H1 (cell line): ENCODE measurements around the gene MRTFB. TPM values are rescaled to one million over a fixed set of nuclear protein-coding genes. Genes with fewer than 3 reads are reported as not detected.

Source experiments
- ASH2L ChIP-seq: fragments of 200-600, 300-600 bp; sonication (generic); IDR thresholded peaks from one replicate; pipeline ENCODE4 v1.7.1; 2017; ENCODE audit warnings: low read length
- BCL11A ChIP-seq, 2 experiments: IDR thresholded peaks; one replicate each; pipeline ENCODE4 v1.6.1; 2011; ENCODE audit warnings: low read depth in 2 of 2, low read length in 2 of 2, mild to moderate bottlenecking in 2 of 2
- CEBPB ChIP-seq: IDR thresholded peaks from 2 replicates; pipeline ENCODE4 v1.6.1; 2012; ENCODE audit warnings: low read depth, low read length
- CHD2 ChIP-seq: IDR thresholded peaks from 2 replicates; pipeline ENCODE4 v1.6.1; 2012; ENCODE audit warnings: low read length, improper control_type of control experiment
- CTBP2 ChIP-seq: IDR thresholded peaks from 2 replicates; pipeline ENCODE4 v1.7.0; 2011; ENCODE audit warnings: borderline replicate concordance, mild to moderate bottlenecking, moderate library complexity, mixed read lengths, low read length; ENCODE audit not compliant: insufficient read depth, insufficient read length
- E2F6 ChIP-seq: IDR thresholded peaks from 2 replicates; pipeline ENCODE4 v1.6.1; 2012; ENCODE audit warnings: inconsistent platforms
- EGR1 ChIP-seq: IDR thresholded peaks from 2 replicates; pipeline ENCODE4 v1.6.1; 2011; ENCODE audit warnings: low read depth, low read length, borderline replicate concordance
- GTF2F1 ChIP-seq: IDR thresholded peaks from 2 replicates; pipeline ENCODE4 v1.6.1; 2012; ENCODE audit warnings: low read depth, low read length, improper control_type of control experiment, borderline replicate concordance
- HDAC2 ChIP-seq, 2 experiments: fragments of 300-600 bp in 1 of 2; sonication (generic) in 1 of 2; IDR thresholded peaks; 2 replicates each; pipeline ENCODE4 v1.6.1; 2011 to 2012; ENCODE audit warnings: low read depth in 2 of 2, low read length in 2 of 2, mild to moderate bottlenecking in 2 of 2, moderate library complexity in 2 of 2, borderline replicate concordance in 1 of 2, inconsistent platforms in 1 of 2
- JUN ChIP-seq: IDR thresholded peaks from 2 replicates; pipeline ENCODE4 v1.6.1; 2011; ENCODE audit warnings: low read depth, mild to moderate bottlenecking, improper control_type of control experiment, low read length
- JUND ChIP-seq: IDR thresholded peaks from 2 replicates; pipeline ENCODE4 v1.6.1; 2011; ENCODE audit warnings: mild to moderate bottlenecking, improper control_type of control experiment, low read length
- KDM4A ChIP-seq: IDR thresholded peaks from one replicate; pipeline ENCODE4 v1.7.1; 2012; ENCODE audit warnings: low read depth, mild to moderate bottlenecking, moderate library complexity, low read length, inconsistent platforms; ENCODE audit not compliant: severe bottlenecking
- POLR2A ChIP-seq, 2 experiments: IDR thresholded peaks; 1 replicate in 1 of 2; 2 replicates in 1 of 2; pipeline ENCODE4 v1.6.1; 2011; ENCODE audit warnings: low read depth in 2 of 2, low read length in 2 of 2, mild to moderate bottlenecking in 2 of 2; ENCODE audit errors: control extremely low read depth in 1 of 2
- POU5F1 ChIP-seq: IDR thresholded peaks from 2 replicates; pipeline ENCODE4 v1.6.1; 2011; ENCODE audit warnings: low read depth, mild to moderate bottlenecking, low read length, moderate library complexity
- RAD21 ChIP-seq, 2 experiments: IDR thresholded peaks in 1 of 2; conservative IDR thresholded peaks in 1 of 2; 2 replicates each; pipeline ENCODE4 v1.6.1; 2011; ENCODE audit warnings: low read depth in 2 of 2, low read length in 2 of 2, improper control_type of control experiment in 1 of 2, inconsistent platforms in 1 of 2, mild to moderate bottlenecking in 1 of 2, moderate library complexity in 1 of 2
- SAP30 ChIP-seq: fragments of 300-600 bp; sonication (generic); IDR thresholded peaks from 2 replicates; pipeline ENCODE4 v1.7.1; 2012; ENCODE audit warnings: low read length, moderate library complexity, mild to moderate bottlenecking, inconsistent platforms; ENCODE audit not compliant: insufficient read depth, insufficient replicate concordance
- SIX5 ChIP-seq: IDR thresholded peaks from 2 replicates; pipeline ENCODE4 v1.6.1; 2011; ENCODE audit warnings: mild to moderate bottlenecking, low read depth, low read length
- SP1 ChIP-seq: IDR thresholded peaks from 2 replicates; pipeline ENCODE4 v1.6.1; 2011; ENCODE audit warnings: low read depth, low read length
- TAF1 ChIP-seq: IDR thresholded peaks from 2 replicates; pipeline ENCODE4 v1.6.1; 2011; ENCODE audit warnings: mild to moderate bottlenecking, low read depth, low read length
- TCF12 ChIP-seq: IDR thresholded peaks from 2 replicates; pipeline ENCODE4 v1.6.1; 2011; ENCODE audit warnings: low read depth, mild to moderate bottlenecking, low read length
- TEAD4 ChIP-seq: IDR thresholded peaks from 2 replicates; pipeline ENCODE4 v1.6.1; 2012; ENCODE audit warnings: low read depth, low read length, inconsistent platforms, mixed read lengths
- polyA plus RNA-seq, 7 experiments: library from polyadenylated mRNA; depleted of rRNA in 3 of 7; stranded (reverse) in 5 of 7; unstranded in 2 of 7; fragments of >200 nt in 5 of 7; fragments of 200-250 nt in 2 of 7; gene quantifications; 1 replicate in 5 of 7; 2 replicates in 1 of 7; 4 replicates in 1 of 7; pipeline versions ENCODE4 v1.2.1 to v1.2.3, GENCODE V29; 2011 to 2013; ENCODE audit warnings: missing spikeins in 2 of 7, mixed read lengths in 2 of 7
- total RNA-seq: library from RNA; stranded (reverse); fragmentation: NEBNext Ultra II Directional; extraction: Animal tissue kit (Norgen Biotek cat#: 25700); gene quantifications from 2 replicates; pipeline ENCODE4 v1.2.1, GENCODE V29; 2021

The MRTFB gene
- total and polyA plus RNA-seq, 2 of the 8 experiments (the other 6 are each of a cell fraction or from before 2014, with no cell fraction given), result 13.5 to 34.9 TPM

- TF ChIP-seq GTF2F1, result no peak
- TF ChIP-seq BCL11A (IDR thresholded peaks at IDR 0.05; ENCODE audit: low read depth in 2 of 2, low read length in 2 of 2), result no peak
- TF ChIP-seq SP1, result peak; percentile 61; the same call in 1 of the 2 replicates
- peak; percentile 51; the same call in 1 of the 2 replicates for TF ChIP-seq TCF12
- peak; percentile 97 for TF ChIP-seq TEAD4
- TF ChIP-seq POU5F1, result no peak
- no peak for TF ChIP-seq KDM4A
- no peak for TF ChIP-seq EGR1
- TF ChIP-seq JUN, result no peak; the same call in 1 of the 2 replicates
- no peak for TF ChIP-seq RAD21 (IDR thresholded peaks at IDR 0.05 in 1 of 2, conservative IDR thresholded peaks at IDR 0.05 in 1 of 2; ENCODE audit: low read depth in 2 of 2, low read length in 2 of 2)
- peak; percentile 71; the same call in 1 of the 2 replicates for TF ChIP-seq JUND
- TF ChIP-seq ASH2L, result peak; percentile 19
- no peak for TF ChIP-seq HDAC2 (IDR thresholded peaks at IDR 0.05; ENCODE audit: borderline replicate concordance in 1 of 2, low read depth in 2 of 2, low read length in 2 of 2)
- no peak for TF ChIP-seq POLR2A (IDR thresholded peaks at IDR 0.05; ENCODE audit: control extremely low read depth in 1 of 2, low read depth in 2 of 2, low read length in 2 of 2)
- TF ChIP-seq E2F6, result no peak
- no peak for TF ChIP-seq SIX5
- TF ChIP-seq CHD2, result 0 out of 2 replicates have a peak, but pooled peaks have one; percentile 14
- no peak for TF ChIP-seq TAF1
- TF ChIP-seq CTBP2, result no peak
- TF ChIP-seq SAP30, result no peak
- TF ChIP-seq CEBPB, result no peak
- TF ChIP-seq, all 59 proteins: peak for 7
Measured at GRCh38 chr16:14050291-14051027, 20.7 kb upstream of the MRTFB start (continued).
